B cell (primary cell): ENCODE data around the gene PARVG. TPM values are rescaled to one million over a fixed set of nuclear protein-coding genes. Genes with fewer than 3 reads are reported as not detected.
A peak's percentile ranks its signal among the peaks of the same experiment; 100 is the strongest.

ENCODE experiments used
- ATAC-seq: fragments of 200-7000 bp; cut with Tn5 transposase; one replicate; pipeline ENCODE4 v1.10.0; 2021; ENCODE audit warnings: low read depth, mild to moderate bottlenecking, moderate number of reproducible peaks, moderate library complexity
- CTCF ChIA-PET: fragments of 350-600 bp; sonication (Branson Sonifier 250); formaldehyde crosslinking; loops from one replicate; lab custom pipeline; 2021; ENCODE audit warnings: antibody characterized with exemption, inconsistent platforms; lab: Charles Lee
- POLR2A ChIA-PET: fragments of 350-600 bp; sonication (Branson Sonifier 250); formaldehyde crosslinking; loops from one replicate; lab custom pipeline; 2021; ENCODE audit warnings: antibody characterized with exemption; lab: Charles Lee
- DNase-seq: peaks from one replicate; pipeline ENCODE4 v3.0.0; 2013
- H2AFZ ChIP-seq: 2 replicates; pipeline ENCODE4 v1.6.1; 2012; ENCODE audit warnings: mild to moderate bottlenecking, low read depth, low read length; ENCODE audit not compliant: insufficient read depth, poor library complexity, severe bottlenecking
- H3K27ac ChIP-seq, 2 donors: 1 replicate in 1 of 2; 2 replicates in 1 of 2; pipeline ENCODE4 v1.5.1; 2012 to 2013; ENCODE audit warnings: low read length in 2 of 2, mild to moderate bottlenecking in 2 of 2, moderate library complexity in 1 of 2
- H3K27me3 ChIP-seq, 4 experiments: fragments of 200-600 bp in 1 of 4; sonication (generic) in 1 of 4; replicated peaks in 1 of 4; 1 replicate in 2 of 4; 2 replicates in 2 of 4; pipeline versions ENCODE4 v1.6.1 to v1.7.0; 2013 to 2016; ENCODE audit warnings: low read length in 3 of 4, mild to moderate bottlenecking in 2 of 4, mixed read lengths in 1 of 4, moderate library complexity in 1 of 4; ENCODE audit not compliant: insufficient read depth in 4 of 4, control insufficient read depth in 3 of 4; ENCODE audit errors: control extremely low read depth in 1 of 4
- H3K36me3 ChIP-seq, 2 experiments: replicated peaks in 1 of 2; 1 replicate in 1 of 2; 2 replicates in 1 of 2; pipeline versions ENCODE4 v1.6.1 to v1.7.1; 2013; ENCODE audit warnings: low read length in 1 of 2; ENCODE audit not compliant: insufficient read depth in 2 of 2, control insufficient read depth in 1 of 2; ENCODE audit errors: control extremely low read depth in 1 of 2, extremely low read depth in 1 of 2
- H3K4me1 ChIP-seq, 2 donors: fragments of 200-600 bp in 1 of 2; sonication (generic) in 1 of 2; 1 replicate in 1 of 2; 2 replicates in 1 of 2; pipeline versions ENCODE4 v1.5.1 to v1.6.1; 2013 to 2017; ENCODE audit warnings: low read length in 2 of 2; ENCODE audit not compliant: control insufficient read depth in 2 of 2, insufficient read depth in 2 of 2
- H3K4me2 ChIP-seq: replicated peaks from 2 replicates; pipeline ENCODE3; 2012; ENCODE audit warnings: mild to moderate bottlenecking, low read depth, low read length; ENCODE audit not compliant: poor library complexity, severe bottlenecking
- H3K4me3 ChIP-seq, 5 experiments: fragments of 200-600 bp in 1 of 5; sonication (generic) in 1 of 5; 1 replicate in 3 of 5; 2 replicates in 2 of 5; pipeline versions ENCODE4 v1.5.1 to v1.7.0; 2011 to 2016; ENCODE audit warnings: low read length in 4 of 5, mild to moderate bottlenecking in 4 of 5, low read depth in 2 of 5, control low read depth in 1 of 5, moderate library complexity in 1 of 5; ENCODE audit not compliant: insufficient read depth in 1 of 5; ENCODE audit errors: control extremely low read depth in 1 of 5, extremely low read depth in 1 of 5
- H3K79me2 ChIP-seq: fragments of 200-600 bp; sonication (generic); one replicate; pipeline ENCODE4 v1.6.0; 2016; ENCODE audit warnings: low read length; ENCODE audit not compliant: control insufficient read depth, insufficient read depth
- H3K9ac ChIP-seq: fragments of 200-600 bp; sonication (generic); 2 replicates; pipeline ENCODE4 v1.6.1; 2017; ENCODE audit warnings: mild to moderate bottlenecking, low read length, moderate library complexity
- H3K9me3 ChIP-seq, 3 donors: one replicate each; pipeline versions ENCODE4 v1.6.1 to v1.7.1; 2013; ENCODE audit warnings: low read length in 2 of 3; ENCODE audit not compliant: control insufficient read depth in 2 of 3, insufficient read depth in 1 of 3; ENCODE audit errors: control extremely low read depth in 1 of 3
- H4K20me1 ChIP-seq: 2 replicates; pipeline ENCODE4 v1.6.0; 2012; ENCODE audit warnings: mild to moderate bottlenecking, low read length; ENCODE audit not compliant: insufficient read depth, control insufficient read depth, poor library complexity, severe bottlenecking
- H3K27ac Mint-ChIP-seq: one replicate; pipeline ENCODE4 v1.8.0; 2021; ENCODE audit warnings: mixed read lengths
- H3K27me3 Mint-ChIP-seq: one replicate; pipeline ENCODE4 v1.8.0; 2021; ENCODE audit warnings: mixed read lengths
- H3K4me1 Mint-ChIP-seq: one replicate; pipeline ENCODE4 v1.8.0; 2021; ENCODE audit warnings: mixed read lengths
- H3K4me3 Mint-ChIP-seq: one replicate; pipeline ENCODE4 v1.8.0; 2021; ENCODE audit warnings: mixed read lengths
- H3K9me3 Mint-ChIP-seq: one replicate; pipeline ENCODE4 v1.8.0; 2022; ENCODE audit warnings: mixed read lengths; ENCODE audit not compliant: insufficient read depth
- CTCF ChIP-seq: fragments of 200-600 bp; IDR thresholded peaks from one replicate; pipeline ENCODE4 v1.8.0; 2022; ENCODE audit warnings: antibody characterized with exemption, mild to moderate bottlenecking
- EZH2 ChIP-seq: IDR thresholded peaks from 2 replicates; pipeline ENCODE4 v1.6.1; 2012; ENCODE audit warnings: borderline replicate concordance, low read depth, mild to moderate bottlenecking, moderate library complexity, low read length; ENCODE audit not compliant: insufficient read depth, poor library complexity, severe bottlenecking
- WGBS: methylation state at CpG from one replicate; pipeline ENCODE4 v1.1.5; 2013; ENCODE audit warnings: missing lambda C conversion rate; ENCODE audit not compliant: insufficient coverage; 5-methylcytosine and 5-hydroxymethylcytosine counted together
- intact Hi-C: fragments of 100-400 bp; cut with micrococcal nuclease; formaldehyde crosslinking; loops from one replicate; pipeline ENCODE4 v1.10.0; 2022
- polyA plus RNA-seq: library from polyadenylated mRNA; depleted of rRNA; stranded (reverse); fragments of >200 nt; gene quantifications from 2 replicates; pipeline ENCODE4 v1.2.3, GENCODE V29; 2012
- total RNA-seq, 2 donors: library from RNA; stranded (reverse); fragments of 120-200 nt in 1 of 2; gene quantifications; 1 replicate in 1 of 2; 2 replicates in 1 of 2; pipeline versions ENCODE4 v1.2.3 to v1.2.4, GENCODE V29; 2013 to 2022

Gene PARVG
- total and polyA plus RNA-seq, 2 donors (not counting 1 experiment from before 2014, with no cell fraction given) = 247 to 698 TPM

DNA sequence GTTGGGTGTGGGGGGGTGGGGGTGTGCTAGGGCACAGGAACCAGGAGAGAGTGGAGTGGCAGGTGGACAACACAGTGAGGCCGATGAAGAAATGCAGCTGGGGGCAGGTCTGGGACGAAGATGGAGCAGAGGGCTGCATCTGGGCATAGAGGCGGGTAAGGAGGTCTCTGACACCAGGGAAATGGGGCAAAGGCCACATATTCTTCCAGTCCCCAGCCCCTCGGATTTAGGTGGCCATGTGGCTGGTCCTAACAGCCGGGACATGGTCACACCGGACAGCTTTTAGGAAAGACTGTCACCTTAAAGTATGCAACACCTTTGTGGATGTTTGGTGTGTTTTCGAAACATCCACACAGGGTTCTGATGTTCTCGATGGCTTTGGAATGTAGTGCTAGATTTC lies 5.0 kb upstream of the PARVG start:
- Histone ChIP-seq H4K20me1 (no peaks in the 10 kb centered on the region), H3K79me2 (peaks cover 5% of the 10 kb centered on the region), H2AFZ (no peak overlapping the region), H3K4me3 (no peak overlapping the region), H3K9ac (no peak overlapping the region), H3K4me2 (no peak overlapping the region), H3K27ac (no peak overlapping the region), H3K36me3 (no peaks in the 10 kb centered on the region), H3K27me3 (no peaks in the 10 kb centered on the region), H3K9me3 (no peaks in the 10 kb centered on the region), H3K4me1 (peaks cover 27 to 37% of the 10 kb centered on the region in 2 donors)
- TF ChIP-seq EZH2 = no peak
- no peak for TF ChIP-seq CTCF
- intact Hi-C loops = loop anchor here (10.0 kb wide), 1 partner anchor 79 kb away; no protein-coding TSS in a partner anchor
- no peak for DNase-seq
- H3K4me3 Mint-ChIP-seq = no peak overlapping the region
- no peak for ATAC-seq
- H3K9me3 Mint-ChIP-seq = no peaks in the 10 kb centered on the region
- no peak overlapping the region for H3K27ac Mint-ChIP-seq
- CTCF ChIA-PET = no interaction called here
- POLR2A ChIA-PET = interaction anchor here (0.6 kb wide), 1 partner anchor 1881 kb away, joined by 5 read pairs; no protein-coding TSS in a partner anchor
- 82% methylated on average over 7 of the region's 8 CpGs for WGBS
- no peaks in the 10 kb centered on the region for H3K27me3 Mint-ChIP-seq
- H3K4me1 Mint-ChIP-seq = peaks cover 30% of the 10 kb centered on the region

DNA sequence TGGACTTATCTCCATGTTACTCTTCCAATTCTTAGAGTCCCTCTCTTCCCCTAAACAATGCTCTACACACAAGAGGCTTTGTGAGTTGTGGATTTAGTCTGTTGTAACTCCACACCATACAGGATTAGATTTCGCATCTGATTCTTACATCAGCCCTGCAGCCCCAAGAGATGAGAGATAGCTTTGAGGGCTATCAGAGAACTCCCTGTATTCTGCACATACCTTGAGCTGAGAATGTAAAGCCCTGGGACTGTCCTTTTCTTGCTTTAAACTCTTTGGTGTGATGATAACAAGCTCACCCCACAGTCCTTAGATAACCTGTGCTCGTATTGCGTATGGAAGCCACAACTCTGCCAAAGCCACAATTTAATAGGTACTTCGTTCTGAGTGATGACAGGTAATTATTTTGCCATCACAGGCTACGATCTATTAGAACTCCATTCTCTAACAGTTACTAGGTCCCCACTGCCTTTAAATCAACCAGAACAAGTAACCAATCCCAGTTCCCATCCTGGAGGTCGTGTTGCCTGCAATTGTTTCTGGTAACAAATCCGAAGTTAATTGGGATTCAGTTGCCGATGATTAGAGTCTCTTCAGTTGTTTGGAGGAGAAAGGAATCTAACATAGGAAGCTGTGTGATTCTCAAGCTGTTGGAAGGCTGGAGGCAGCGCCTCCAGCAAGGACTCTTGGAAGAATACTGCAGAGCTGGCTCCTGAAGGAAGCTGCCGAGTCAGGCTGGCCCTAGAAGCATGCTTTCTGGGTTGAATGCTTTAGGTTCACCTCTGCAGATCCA lies 1.3 kb upstream of the PARVG start:
- intact Hi-C loops = loop anchor here (10.0 kb wide), 1 partner anchor 75 kb away; no protein-coding TSS in a partner anchor
- Histone ChIP-seq H2AFZ (peak overlapping the region; percentile 41), H4K20me1 (no peaks in the 10 kb centered on the region), H3K9ac (no peak overlapping the region), H3K27ac (no peak overlapping the region), H3K4me2 (no peak overlapping the region), H3K4me1 (peaks cover 19 to 39% of the 10 kb centered on the region in 2 donors), H3K9me3 (no peaks in the 10 kb centered on the region), H3K36me3 (peaks cover 0 to 15% of the 10 kb centered on the region in 2 experiments), H3K79me2 (peaks cover 38% of the 10 kb centered on the region), H3K27me3 (no peaks in the 10 kb centered on the region), H3K4me3 (no peak overlapping the region)
- peak overlapping the region; percentile 41 for H3K27ac Mint-ChIP-seq
- H3K9me3 Mint-ChIP-seq = no peaks in the 10 kb centered on the region
- no peak for ATAC-seq
- ChIA-PET CTCF (interaction anchor here (1.0 to 4.2 kb wide), 3 partner anchors 9 to 186 kb away, joined by 3 to 22 read pairs (median 7); no protein-coding TSS in a partner anchor), POLR2A (interaction anchor here (0.6 kb wide), 1 partner anchor 12 kb away, joined by 3 read pairs; no protein-coding TSS in a partner anchor)
- DNase-seq = no peak
- no peak overlapping the region for H3K4me3 Mint-ChIP-seq
- TF ChIP-seq CTCF = no peak
- no peak for TF ChIP-seq EZH2
- peaks cover 31% of the 10 kb centered on the region for H3K4me1 Mint-ChIP-seq
- WGBS = 87% methylated on average over 6 of the region's 10 CpGs
- H3K27me3 Mint-ChIP-seq = no peaks in the 10 kb centered on the region
